COLO668 (cell line): ENCODE measurements around the gene ONECUT2.
"Not testable (repeated sequence)": the region's sequence is repeated elsewhere in the genome, so short reads cannot be mapped to it uniquely, and the experiment has no call there.

Source experiments
- DNase-seq: peaks from one replicate; lab custom pipeline; 2025; ENCODE audit not compliant: unreplicated experiment; lab: John Stamatoyannopoulos, UW

Gene ONECUT2

GRCh38 chr18:57445488-57446319 lies 10.5 kb downstream of the ONECUT2 start:
- DNase-seq: peak; percentile 47

- peak; percentile 67 for DNase-seq
Observed at GRCh38 chr18:57446322-57446721, 11.1 kb downstream of the ONECUT2 start.

GRCh38 chr18:57447154-57447621 lies 12.0 kb downstream of the ONECUT2 start:
- DNase-seq: no peak

GRCh38 chr18:57455576-57456129 lies 20.5 kb downstream of the ONECUT2 start:
- DNase-seq: no peak

- no peak for DNase-seq
Observed at GRCh38 chr18:57461652-57462269, 26.6 kb downstream of the ONECUT2 start.

GRCh38 chr18:57466307-57466706 lies 31.1 kb downstream of the ONECUT2 start:
- DNase-seq: no peak

- no peak for DNase-seq
Observed at GRCh38 chr18:57466745-57467409, 31.7 kb downstream of the ONECUT2 start.

GRCh38 chr18:57469884-57470283 lies 34.7 kb downstream of the ONECUT2 start:
- no peak for DNase-seq

- DNase-seq: no peak
Observed at GRCh38 chr18:57475408-57475807, 40.2 kb downstream of the ONECUT2 start.

GRCh38 chr18:57475903-57476302 lies 40.7 kb downstream of the ONECUT2 start:
- no peak for DNase-seq

- DNase-seq: no peak
Observed at GRCh38 chr18:57480733-57481132, 45.6 kb downstream of the ONECUT2 start.

GRCh38 chr18:57497372-57498294 lies 62.5 kb downstream of the ONECUT2 start:
- DNase-seq: no peak

GRCh38 chr18:57498682-57499256 lies 63.6 kb downstream of the ONECUT2 start:
- no peak for DNase-seq

- DNase-seq: no peak
Observed at GRCh38 chr18:57502624-57503023, 67.5 kb downstream of the ONECUT2 start.

- DNase-seq: no peak
Observed at GRCh38 chr18:57505231-57505630, 70.1 kb downstream of the ONECUT2 start.

- DNase-seq: no peak
Observed at GRCh38 chr18:57516056-57516455, 80.9 kb downstream of the ONECUT2 start.

GRCh38 chr18:57518533-57518932 lies 83.4 kb downstream of the ONECUT2 start:
- DNase-seq: no peak

GRCh38 chr18:57519668-57520424 lies 84.7 kb downstream of the ONECUT2 start:
- DNase-seq: no peak

- not testable (repeated sequence) for DNase-seq
Observed at GRCh38 chr18:57522348-57522747, 87.2 kb downstream of the ONECUT2 start.
